ENCODE measurements around the gene TLR3.

- TF ChIP-seq, protein P1, sequence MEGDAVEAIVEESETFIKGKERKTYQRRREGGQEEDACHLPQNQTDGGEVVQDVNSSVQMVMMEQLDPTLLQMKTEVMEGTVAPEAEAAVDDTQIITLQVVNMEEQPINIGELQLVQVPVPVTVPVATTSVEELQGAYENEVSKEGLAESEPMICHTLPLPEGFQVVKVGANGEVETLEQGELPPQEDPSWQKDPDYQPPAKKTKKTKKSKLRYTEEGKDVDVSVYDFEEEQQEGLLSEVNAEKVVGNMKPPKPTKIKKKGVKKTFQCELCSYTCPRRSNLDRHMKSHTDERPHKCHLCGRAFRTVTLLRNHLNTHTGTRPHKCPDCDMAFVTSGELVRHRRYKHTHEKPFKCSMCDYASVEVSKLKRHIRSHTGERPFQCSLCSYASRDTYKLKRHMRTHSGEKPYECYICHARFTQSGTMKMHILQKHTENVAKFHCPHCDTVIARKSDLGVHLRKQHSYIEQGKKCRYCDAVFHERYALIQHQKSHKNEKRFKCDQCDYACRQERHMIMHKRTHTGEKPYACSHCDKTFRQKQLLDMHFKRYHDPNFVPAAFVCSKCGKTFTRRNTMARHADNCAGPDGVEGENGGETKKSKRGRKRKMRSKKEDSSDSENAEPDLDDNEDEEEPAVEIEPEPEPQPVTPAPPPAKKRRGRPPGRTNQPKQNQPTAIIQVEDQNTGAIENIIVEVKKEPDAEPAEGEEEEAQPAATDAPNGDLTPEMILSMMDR (IDR thresholded peaks at IDR 0.05 in 8 of 11, conservative IDR thresholded peaks at IDR 0.05 in 3 of 11), result no peak
- TF ChIP-seq POLR2A (IDR thresholded peaks at IDR 0.05), result no peak
Observed at GRCh38 chr4:186058980-186059316, 10.0 kb upstream of the TLR3 start.
